VCaP (cell line): ENCODE measurements around the gene TRABD2A.
"Not testable (repeated sequence)": the region's sequence is repeated elsewhere in the genome, so short reads cannot be mapped to it uniquely, and the experiment has no call there.

ENCODE experiments used
- H3K27ac ChIP-seq: fragments of 450-650 bp; 2 replicates; pipeline ENCODE4 v1.5.1; 2017
- TF ChIP-seq, protein P1 (sequence below): fragments of 450-650 bp; conservative IDR thresholded peaks from 2 replicates; pipeline ENCODE4 v1.5.1; 2017; ENCODE audit warnings: mild to moderate bottlenecking, moderate library complexity

The TRABD2A gene

DNA sequence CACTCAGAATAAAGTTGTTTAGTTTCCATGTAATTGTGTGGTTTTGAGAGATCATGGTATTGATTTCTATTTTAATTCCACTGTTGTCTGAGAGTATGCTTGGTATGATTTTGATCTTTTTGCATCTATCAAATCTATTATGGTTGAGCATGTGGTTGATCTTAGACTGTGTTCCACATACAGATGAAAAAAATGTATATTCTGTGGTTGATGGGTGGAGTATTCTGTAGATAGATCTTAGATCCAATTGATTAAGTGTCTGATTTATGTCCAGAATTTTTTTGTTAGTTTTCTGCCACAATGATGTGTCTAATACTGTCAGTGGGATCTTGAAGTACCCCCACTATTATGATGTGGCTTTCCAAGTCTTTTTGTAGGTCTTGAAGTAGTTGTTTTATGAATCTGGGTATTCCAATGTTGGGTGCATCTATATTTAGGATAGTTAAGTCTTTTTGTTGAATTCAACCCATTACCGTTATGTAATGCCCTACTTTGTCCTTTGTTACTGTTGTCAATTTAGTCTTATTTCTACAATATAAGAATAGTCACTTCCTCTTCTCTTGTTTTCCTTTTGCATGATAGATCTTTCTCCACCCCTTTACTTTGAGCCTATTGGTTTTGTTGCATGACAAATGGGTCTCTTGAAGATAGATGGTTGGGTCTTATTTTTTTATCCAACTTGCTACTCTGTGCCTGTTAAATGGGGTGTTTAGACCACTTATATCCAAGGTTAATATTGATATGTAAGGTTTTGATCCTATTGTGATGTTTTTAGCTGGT is 101.8 kb downstream of the TRABD2A start:
- TF ChIP-seq, protein P1, sequence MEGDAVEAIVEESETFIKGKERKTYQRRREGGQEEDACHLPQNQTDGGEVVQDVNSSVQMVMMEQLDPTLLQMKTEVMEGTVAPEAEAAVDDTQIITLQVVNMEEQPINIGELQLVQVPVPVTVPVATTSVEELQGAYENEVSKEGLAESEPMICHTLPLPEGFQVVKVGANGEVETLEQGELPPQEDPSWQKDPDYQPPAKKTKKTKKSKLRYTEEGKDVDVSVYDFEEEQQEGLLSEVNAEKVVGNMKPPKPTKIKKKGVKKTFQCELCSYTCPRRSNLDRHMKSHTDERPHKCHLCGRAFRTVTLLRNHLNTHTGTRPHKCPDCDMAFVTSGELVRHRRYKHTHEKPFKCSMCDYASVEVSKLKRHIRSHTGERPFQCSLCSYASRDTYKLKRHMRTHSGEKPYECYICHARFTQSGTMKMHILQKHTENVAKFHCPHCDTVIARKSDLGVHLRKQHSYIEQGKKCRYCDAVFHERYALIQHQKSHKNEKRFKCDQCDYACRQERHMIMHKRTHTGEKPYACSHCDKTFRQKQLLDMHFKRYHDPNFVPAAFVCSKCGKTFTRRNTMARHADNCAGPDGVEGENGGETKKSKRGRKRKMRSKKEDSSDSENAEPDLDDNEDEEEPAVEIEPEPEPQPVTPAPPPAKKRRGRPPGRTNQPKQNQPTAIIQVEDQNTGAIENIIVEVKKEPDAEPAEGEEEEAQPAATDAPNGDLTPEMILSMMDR: no peak
- H3K27ac ChIP-seq: no peak overlapping the region

DNA sequence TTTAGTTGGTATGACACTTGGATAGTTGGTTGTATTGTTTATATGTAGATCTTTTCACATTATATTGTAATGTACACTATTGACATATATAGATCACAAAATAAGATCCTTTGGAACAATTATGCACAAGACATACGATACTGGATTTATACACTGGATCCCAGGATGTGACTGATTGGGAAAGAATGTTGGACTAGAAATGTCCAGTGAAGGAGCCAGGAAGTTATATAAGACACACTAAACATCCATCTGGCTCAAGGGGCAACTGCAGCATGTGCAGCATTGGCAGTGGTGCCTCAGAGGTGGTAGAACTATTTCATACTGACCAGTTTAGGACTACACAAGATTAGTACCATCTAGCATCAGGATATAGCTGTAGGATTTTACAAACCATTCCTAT is 104.9 kb downstream of the TRABD2A start:
- no peak overlapping the region for H3K27ac ChIP-seq
- TF ChIP-seq, protein P1: no peak

- H3K27ac ChIP-seq: not testable (repeated sequence)
Measured at GRCh38 chr2:84773562-84773961, 107.3 kb downstream of the TRABD2A start.
